ENCODE data around the gene SCN1A.

SCN1A gene

GRCh38 chr2:165952741-165953211 lies 175.0 kb downstream of the SCN1A start:
- H3K9me3 ChIP-seq (ENCODE audit: severe bottlenecking), result no peaks in the 10 kb centered on the region
- peak overlapping the region; percentile 53 for H3K4me3 ChIP-seq (ENCODE audit: severe bottlenecking)
- H3K4me1 ChIP-seq (ENCODE audit: insufficient read depth, poor library complexity, severe bottlenecking), result peaks cover 14% of the 10 kb centered on the region
- no peak for DNase-seq (ENCODE audit: low spot score)
- H3K27me3 ChIP-seq (ENCODE audit: insufficient read depth, poor library complexity, severe bottlenecking), result no peaks in the 10 kb centered on the region
- peak overlapping the region; percentile 69 for H3K27ac ChIP-seq (ENCODE audit: poor library complexity, severe bottlenecking)
- H3K36me3 ChIP-seq (ENCODE audit: low read depth), result peaks cover 16% of the 10 kb centered on the region
- TF ChIP-seq CTCF (IDR thresholded peaks at IDR 0.05; ENCODE audit: poor library complexity, severe bottlenecking), result no peak
- ATAC-seq (ENCODE audit: low read depth), result 0 out of 3 replicates have a peak, but pooled peaks have one; percentile 1

GRCh38 chr2:165952085-165952484 lies 175.7 kb downstream of the SCN1A start:
- no peak for DNase-seq (ENCODE audit: low spot score)
- no peak overlapping the region for H3K27ac ChIP-seq (ENCODE audit: poor library complexity, severe bottlenecking)
- H3K36me3 ChIP-seq (ENCODE audit: low read depth), result peaks cover 20% of the 10 kb centered on the region
- H3K4me1 ChIP-seq (ENCODE audit: insufficient read depth, poor library complexity, severe bottlenecking), result peaks cover 14% of the 10 kb centered on the region
- H3K4me3 ChIP-seq (ENCODE audit: severe bottlenecking), result no peak overlapping the region
- no peaks in the 10 kb centered on the region for H3K9me3 ChIP-seq (ENCODE audit: severe bottlenecking)
- no peaks in the 10 kb centered on the region for H3K27me3 ChIP-seq (ENCODE audit: insufficient read depth, poor library complexity, severe bottlenecking)
- TF ChIP-seq CTCF (IDR thresholded peaks at IDR 0.05; ENCODE audit: poor library complexity, severe bottlenecking), result no peak
- no peak for ATAC-seq (ENCODE audit: low read depth)

- Histone ChIP-seq H3K4me1 (ENCODE audit: insufficient read depth, poor library complexity, severe bottlenecking) (peaks cover 14% of the 10 kb centered on the region), H3K4me3 (ENCODE audit: severe bottlenecking) (no peak overlapping the region), H3K36me3 (ENCODE audit: low read depth) (peaks cover 27% of the 10 kb centered on the region), H3K27me3 (ENCODE audit: insufficient read depth, poor library complexity, severe bottlenecking) (no peaks in the 10 kb centered on the region), H3K9me3 (ENCODE audit: severe bottlenecking) (no peaks in the 10 kb centered on the region), H3K27ac (ENCODE audit: poor library complexity, severe bottlenecking) (no peak overlapping the region)
- DNase-seq (ENCODE audit: low spot score) (no peak), ATAC-seq (ENCODE audit: low read depth) (no peak)
- TF ChIP-seq CTCF (IDR thresholded peaks at IDR 0.05; ENCODE audit: poor library complexity, severe bottlenecking), result no peak
Measured at GRCh38 chr2:165950438-165950837, 177.4 kb downstream of the SCN1A start.

DNA sequence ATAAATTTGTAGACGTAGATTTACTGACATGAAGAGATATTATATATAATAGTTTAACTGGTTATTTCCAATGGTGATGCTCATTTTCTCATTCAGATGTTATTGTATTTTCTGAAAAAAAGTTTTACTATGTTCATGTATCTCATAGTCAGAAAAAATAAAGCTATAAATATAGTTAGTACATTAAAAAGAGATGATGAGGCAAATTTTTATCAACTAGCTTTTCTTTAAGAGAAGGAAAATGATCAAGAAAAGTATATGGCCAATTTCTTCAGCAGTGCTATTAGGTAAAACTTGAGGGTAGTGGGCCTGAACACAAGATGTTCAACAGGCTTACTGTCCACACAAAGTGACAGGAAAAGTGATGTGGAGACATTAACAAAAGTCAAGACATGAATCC lies 186.0 kb downstream of the SCN1A start:
- no peak overlapping the region for H3K27ac ChIP-seq (ENCODE audit: poor library complexity, severe bottlenecking)
- H3K4me1 ChIP-seq (ENCODE audit: insufficient read depth, poor library complexity, severe bottlenecking), result no peaks in the 10 kb centered on the region
- peaks cover 73% of the 10 kb centered on the region for H3K36me3 ChIP-seq (ENCODE audit: low read depth)
- DNase-seq (ENCODE audit: low spot score) (no peak), ATAC-seq (ENCODE audit: low read depth) (no peak)
- H3K4me3 ChIP-seq (ENCODE audit: severe bottlenecking), result no peak overlapping the region
- TF ChIP-seq CTCF (IDR thresholded peaks at IDR 0.05; ENCODE audit: poor library complexity, severe bottlenecking), result no peak
- H3K9me3 ChIP-seq (ENCODE audit: severe bottlenecking), result no peaks in the 10 kb centered on the region
- H3K27me3 ChIP-seq (ENCODE audit: insufficient read depth, poor library complexity, severe bottlenecking), result no peaks in the 10 kb centered on the region

GRCh38 chr2:165938237-165938636 lies 189.6 kb downstream of the SCN1A start:
- no peak for TF ChIP-seq CTCF (IDR thresholded peaks at IDR 0.05; ENCODE audit: poor library complexity, severe bottlenecking)
- no peak for ATAC-seq (ENCODE audit: low read depth)
- peaks cover 60% of the 10 kb centered on the region for H3K36me3 ChIP-seq (ENCODE audit: low read depth)

More at GRCh38 chr2:165938237-165938636, 189.6 kb downstream of the SCN1A start:
- Histone ChIP-seq H3K4me3 (ENCODE audit: severe bottlenecking) (no peak overlapping the region), H3K4me1 (ENCODE audit: insufficient read depth, poor library complexity, severe bottlenecking) (no peaks in the 10 kb centered on the region), H3K9me3 (ENCODE audit: severe bottlenecking) (no peaks in the 10 kb centered on the region), H3K27me3 (ENCODE audit: insufficient read depth, poor library complexity, severe bottlenecking) (no peaks in the 10 kb centered on the region), H3K27ac (ENCODE audit: poor library complexity, severe bottlenecking) (no peak overlapping the region)
- no peak for DNase-seq (ENCODE audit: low spot score)

Data from RWPE2 (cell line).